NCI-H187 treated with DMSO at 0.1 percent for 48 hours (cell line): Measurements from ENCODE around the gene B4GALNT4.
"Not testable (repeated sequence)": the region's sequence is repeated elsewhere in the genome, so short reads cannot be mapped to it uniquely, and the experiment has no call there.

ENCODE experiments used
- DNase-seq: peaks from one replicate; lab custom pipeline; 2025; lab: John Stamatoyannopoulos, UW

The B4GALNT4 gene

GRCh38 chr11:393219-394033 lies 24.1 kb downstream of the B4GALNT4 start:
- no peak for DNase-seq

GRCh38 chr11:394034-394857 lies 24.9 kb downstream of the B4GALNT4 start, which contains the start of gene PKP3:
TSS of gene PKP3 (plus strand) at chr11:394209. CDS start at chr11:394293, 84 bp downstream.
- no peak for DNase-seq

- no peak for DNase-seq
Observed at GRCh38 chr11:394858-395655, 25.8 kb downstream of the B4GALNT4 start.

GRCh38 chr11:395866-396265 lies 26.6 kb downstream of the B4GALNT4 start:
- DNase-seq = no peak

- no peak for DNase-seq
Observed at GRCh38 chr11:396511-396947, 27.2 kb downstream of the B4GALNT4 start.

- no peak for DNase-seq
Observed at GRCh38 chr11:396948-397548, 27.7 kb downstream of the B4GALNT4 start.

- no peak for DNase-seq
Observed at GRCh38 chr11:398826-399225, 29.5 kb downstream of the B4GALNT4 start.

- no peak for DNase-seq
Observed at GRCh38 chr11:399731-400211, 30.5 kb downstream of the B4GALNT4 start.

GRCh38 chr11:400241-400689 lies 31.0 kb downstream of the B4GALNT4 start:
- no peak for DNase-seq

GRCh38 chr11:401196-401595 lies 31.9 kb downstream of the B4GALNT4 start:
- DNase-seq = not testable (repeated sequence)

GRCh38 chr11:403021-403760 lies 33.9 kb downstream of the B4GALNT4 start:
- no peak for DNase-seq

- no peak for DNase-seq
Observed at GRCh38 chr11:403761-404431, 34.6 kb downstream of the B4GALNT4 start.

- no peak for DNase-seq
Observed at GRCh38 chr11:404551-405264, 35.4 kb downstream of the B4GALNT4 start.

GRCh38 chr11:405323-405953 lies 36.1 kb downstream of the B4GALNT4 start:
- DNase-seq = no peak

GRCh38 chr11:405954-406795 lies 36.9 kb downstream of the B4GALNT4 start:
- no peak for DNase-seq

- DNase-seq = no peak
Observed at GRCh38 chr11:406796-407650, 37.7 kb downstream of the B4GALNT4 start.

- no peak for DNase-seq
Observed at GRCh38 chr11:407651-408123, 38.4 kb downstream of the B4GALNT4 start.
